IMR-90 (cell line): ENCODE measurements around the gene CERS4. TPM values are rescaled to one million over a fixed set of nuclear protein-coding genes. Genes with fewer than 3 reads are reported as not detected.
A peak's percentile ranks its signal among the peaks of the same experiment; 100 is the strongest.

ENCODE experiments used
- ATAC-seq: fragments of 200-7000 bp; cut with Tn5 transposase; 2 replicates; pipeline ENCODE4 v1.9.1; 2020; ENCODE audit warnings: low read depth, mild to moderate bottlenecking, moderate library complexity
- BruUV-seq: library from RNA; stranded (reverse); fragments of 400-500 nt; replicated peaks from 2 replicates; lab custom pipeline; 2021; lab: Mats Ljungman, UMichigan
- CTCF ChIA-PET: fragments of 300-600 bp; formaldehyde crosslinking; extraction: SDS; loops from one replicate; lab custom pipeline; 2021; ENCODE audit warnings: antibody characterized with exemption; lab: Yijun Ruan, JAX
- POLR2A ChIA-PET: fragments of 300-600 bp; sonication (Branson Sonifier 250); formaldehyde crosslinking; loops from one replicate; lab custom pipeline; 2022; ENCODE audit warnings: antibody characterized with exemption; ENCODE audit not compliant: unreplicated experiment; lab: Charles Lee
- DNase-seq: peaks from one replicate; pipeline ENCODE4 v3.0.0; 2013
- H2AFZ ChIP-seq: replicated peaks from 2 replicates; pipeline ENCODE3; 2013; ENCODE audit warnings: low read length, mild to moderate bottlenecking; ENCODE audit not compliant: poor library complexity
- H2AK5ac ChIP-seq: 2 replicates; pipeline ENCODE4 v1.6.1; 2013; ENCODE audit warnings: low read depth, low read length, inconsistent platforms
- H2AK9ac ChIP-seq: replicated peaks from 2 replicates; pipeline ENCODE3; 2013; ENCODE audit warnings: mild to moderate bottlenecking, low read depth, low read length, moderate library complexity; ENCODE audit not compliant: poor library complexity
- H2BK120ac ChIP-seq: 2 replicates; pipeline ENCODE4 v1.6.1; 2013; ENCODE audit warnings: low read depth, low read length, inconsistent platforms
- H2BK15ac ChIP-seq: 3 replicates; pipeline ENCODE4 v1.6.1; 2013; ENCODE audit warnings: low read depth, low read length, inconsistent platforms
- H2BK20ac ChIP-seq: 2 replicates; pipeline ENCODE4 v1.6.1; 2013; ENCODE audit warnings: low read depth, mild to moderate bottlenecking, inconsistent platforms, low read length, moderate library complexity
- H2BK5ac ChIP-seq: 2 replicates; pipeline ENCODE4 v1.6.1; 2013; ENCODE audit warnings: mild to moderate bottlenecking, low read depth, low read length, inconsistent platforms; ENCODE audit not compliant: poor library complexity, severe bottlenecking
- H3K14ac ChIP-seq: replicated peaks from 2 replicates; pipeline ENCODE4 v1.6.1; 2013; ENCODE audit warnings: low read depth, low read length, inconsistent platforms
- H3K18ac ChIP-seq: 2 replicates; pipeline ENCODE4 v1.6.1; 2013; ENCODE audit warnings: low read depth, low read length, control low read depth
- H3K23ac ChIP-seq: 2 replicates; pipeline ENCODE4 v1.6.1; 2013; ENCODE audit warnings: low read depth, low read length, inconsistent platforms
- H3K27ac ChIP-seq: 2 replicates; pipeline ENCODE4 v1.5.1; 2013; ENCODE audit warnings: mild to moderate bottlenecking, control low read depth, low read length; ENCODE audit not compliant: insufficient read depth
- H3K27me3 ChIP-seq: 2 replicates; pipeline ENCODE4 v1.6.1; 2013; ENCODE audit warnings: low read length; ENCODE audit not compliant: control insufficient read depth, insufficient read depth
- H3K36me3 ChIP-seq: 2 replicates; pipeline ENCODE4 v1.6.1; 2013; ENCODE audit warnings: low read length, mixed read lengths; ENCODE audit not compliant: control insufficient read depth, insufficient read depth
- H3K4ac ChIP-seq: 2 replicates; pipeline ENCODE4 v1.6.1; 2013; ENCODE audit warnings: low read depth, low read length, inconsistent platforms
- H3K4me1 ChIP-seq: 2 replicates; pipeline ENCODE4 v1.6.1; 2013; ENCODE audit warnings: low read length, mixed read lengths; ENCODE audit not compliant: control insufficient read depth, insufficient read depth
- H3K4me2 ChIP-seq: 2 replicates; pipeline ENCODE4 v1.6.1; 2013; ENCODE audit warnings: low read depth, mild to moderate bottlenecking, control low read depth, low read length, moderate library complexity
- H3K4me3 ChIP-seq: 2 replicates; pipeline ENCODE4 v1.5.1; 2013; ENCODE audit warnings: low read depth, mild to moderate bottlenecking, control low read depth, low read length, moderate library complexity; ENCODE audit not compliant: insufficient read depth
- H3K56ac ChIP-seq: 2 replicates; pipeline ENCODE4 v1.6.1; 2013; ENCODE audit warnings: low read length, inconsistent platforms; ENCODE audit not compliant: insufficient read depth; ENCODE audit errors: extremely low read depth
- H3K79me1 ChIP-seq, 2 experiments: 2 replicates each; pipeline ENCODE4 v1.6.1; 2013; ENCODE audit warnings: low read length in 2 of 2, inconsistent platforms in 1 of 2, low read depth in 1 of 2
- H3K9ac ChIP-seq: 2 replicates; pipeline ENCODE4 v1.6.1; 2013; ENCODE audit warnings: low read depth, low read length, control low read depth
- H3K9me1 ChIP-seq: 2 replicates; pipeline ENCODE4 v1.6.1; 2013; ENCODE audit warnings: low read length, inconsistent platforms; ENCODE audit not compliant: insufficient read depth
- H3K9me3 ChIP-seq: 2 replicates; pipeline ENCODE4 v1.6.1; 2013; ENCODE audit warnings: low read length; ENCODE audit not compliant: control insufficient read depth, insufficient read depth
- H4K20me1 ChIP-seq: 2 replicates; pipeline ENCODE4 v1.6.1; 2013; ENCODE audit warnings: low read length, inconsistent platforms; ENCODE audit not compliant: insufficient read depth
- H4K5ac ChIP-seq: 2 replicates; pipeline ENCODE4 v1.6.1; 2013; ENCODE audit warnings: mild to moderate bottlenecking, low read depth, low read length, control low read depth
- H4K8ac ChIP-seq, 2 experiments: 2 replicates each; pipeline ENCODE4 v1.6.1; 2013; ENCODE audit warnings: low read depth in 2 of 2, low read length in 2 of 2, control low read depth in 1 of 2, inconsistent platforms in 1 of 2
- H4K91ac ChIP-seq: 2 replicates; pipeline ENCODE4 v1.6.1; 2013; ENCODE audit warnings: low read depth, low read length, inconsistent platforms; ENCODE audit not compliant: insufficient read depth
- BHLHE40 ChIP-seq: fragments of 150-350 bp; IDR thresholded peaks from 2 replicates; pipeline ENCODE4 v1.6.1; 2016; ENCODE audit warnings: mild to moderate bottlenecking, low read depth, low read length
- MXI1 ChIP-seq: IDR thresholded peaks from 2 replicates; pipeline ENCODE4 v1.6.1; 2012; ENCODE audit warnings: low read depth, mild to moderate bottlenecking, low read length, moderate library complexity, borderline replicate concordance
- WGBS, 2 experiments: methylation state at CpG; one replicate each; pipeline versions ENCODE4 v1.1.5 to v1.1.7; 2013; ENCODE audit warnings: missing lambda C conversion rate in 2 of 2; ENCODE audit not compliant: insufficient read length in 1 of 2; ENCODE audit errors: extremely low coverage in 2 of 2; 5-methylcytosine and 5-hydroxymethylcytosine counted together
- dilution Hi-C: fragments of 300-500 bp; cut with HindIII; formaldehyde crosslinking; loops from one replicate; pipeline ENCODE4 v1.14.3; 2018; ENCODE audit warnings: low sequenced_read_pairs; ENCODE audit not compliant: unreplicated experiment
- in situ Hi-C: fragments of 300-500 bp; cut with MboI; formaldehyde crosslinking; loops from 3 replicates; pipeline ENCODE4 v1.14.3; 2019; ENCODE audit warnings: low sequenced_read_pairs, inconsistent platforms, mixed read lengths
- intact Hi-C: fragments of 100-400 bp; cut with micrococcal nuclease; formaldehyde crosslinking; loops from 2 replicates; pipeline ENCODE4 v1.10.0; 2022
- polyA plus RNA-seq, 3 experiments: library from polyadenylated mRNA; depleted of rRNA; stranded (reverse); fragments of >200 nt; gene quantifications; 2 replicates each; pipeline ENCODE4 v1.2.3, GENCODE V29; 2012; ENCODE audit warnings: low replicate concordance in 1 of 3
- total RNA-seq: library from RNA; depleted of rRNA; stranded (reverse); fragments of >200 nt; gene quantifications from 2 replicates; pipeline ENCODE4 v1.2.3, GENCODE V29; 2012

Gene CERS4
- total and polyA plus RNA-seq, 2 of the 4 experiments (the other 2 are of a cell fraction) = 3.2 to 5.7 TPM

DNA sequence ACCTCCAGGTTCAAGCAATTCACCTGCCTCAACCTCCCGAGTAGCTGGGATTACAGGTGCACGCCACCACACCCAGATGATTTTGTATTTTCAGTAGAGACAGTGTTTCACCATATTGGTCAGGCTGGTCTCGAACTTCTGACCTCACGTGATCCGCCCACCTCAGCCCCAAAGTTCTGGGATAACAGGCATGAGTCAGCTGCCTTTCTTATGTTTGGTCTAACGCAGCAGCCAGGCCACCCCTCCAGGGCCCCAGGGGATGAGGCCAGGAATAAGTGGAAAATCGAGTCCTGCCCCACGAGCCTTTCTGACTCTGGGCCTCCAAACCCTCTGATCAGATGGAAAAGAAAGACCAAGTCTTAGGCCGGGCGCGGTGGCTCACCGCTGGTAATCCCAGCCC is 44.5 kb downstream of the CERS4 start:
- POLR2A ChIA-PET = no interaction called here
- H3K4me1 ChIP-seq = peaks cover 3% of the 10 kb centered on the region; the same call in 1 of the 2 replicates

More for the DNA sequence above, 44.5 kb downstream of the CERS4 start:
- no peak overlapping the region for H2AFZ ChIP-seq
- H3K9me3 ChIP-seq = no peaks in the 10 kb centered on the region
- no peak overlapping the region for H3K27ac ChIP-seq
- no peaks in the 10 kb centered on the region for H4K20me1 ChIP-seq
- H3K4me2 ChIP-seq = no peak overlapping the region
- no peak overlapping the region for H2BK20ac ChIP-seq
- H2AK9ac ChIP-seq = no peak overlapping the region
- no peak overlapping the region for H3K23ac ChIP-seq
- no peak overlapping the region for H3K56ac ChIP-seq
- no peaks in the 10 kb centered on the region for H3K79me1 ChIP-seq
- DNase-seq (peak; percentile 23), ATAC-seq (no peak)
- WGBS, 2 experiments = 66% methylated on average over 5 of the region's 12 CpGs; no CpG with 5 or more reads in 1 of the 2 experiments
- H3K9ac ChIP-seq = no peak overlapping the region
- no peak overlapping the region for H3K18ac ChIP-seq
- peak; percentile 65 for TF ChIP-seq BHLHE40
- no peak for TF ChIP-seq MXI1
- H2AK5ac ChIP-seq = no peak overlapping the region
- dilution Hi-C loops (no loop called here), intact Hi-C loops (loop anchor here (1.0 to 10.0 kb wide), 5 partner anchors 95 to 400 kb away; partner anchors contain the start of gene ELAVL1), in situ Hi-C loops (loop anchor here (5.0 to 10.0 kb wide), 3 partner anchors 96 to 311 kb away; partner anchors contain the start of gene TIMM44)
- no peak overlapping the region for H2BK120ac ChIP-seq
- no peak overlapping the region for H3K4me3 ChIP-seq
- H4K91ac ChIP-seq = no peak overlapping the region
- no peak overlapping the region for H4K5ac ChIP-seq
- H3K4ac ChIP-seq = no peak overlapping the region
- H3K36me3 ChIP-seq = peaks cover 6% of the 10 kb centered on the region; the same call in 1 of the 2 replicates
- no peak overlapping the region for H2BK5ac ChIP-seq
- H3K27me3 ChIP-seq = no peaks in the 10 kb centered on the region
- H3K9me1 ChIP-seq = no peaks in the 10 kb centered on the region
- no peak overlapping the region for H2BK15ac ChIP-seq
- H3K14ac ChIP-seq = no peak overlapping the region
- CTCF ChIA-PET = interaction anchor here (0.6 to 1.1 kb wide), 3 partner anchors 11 to 309 kb away, joined by 3 to 5 read pairs (median 4); no protein-coding TSS in a partner anchor
- BruUV-seq = no TSS peak
- H4K8ac ChIP-seq = no peak overlapping the region
